Right lobe of liver (tissue), 4 donors: Measurements from ENCODE around the gene GRAMD2A.

Experiments
- POLR2A ChIP-seq: fragments of 450-650 bp; IDR thresholded peaks from one replicate; pipeline ENCODE4 v1.6.1; 2017; ENCODE audit warnings: antibody characterized with exemption, mild to moderate bottlenecking
- TF ChIP-seq, protein P1 (sequence below), 4 donors: fragments of 200-600 bp in 3 of 4; fragments of 450-650 bp in 1 of 4; IDR thresholded peaks; one replicate each; pipeline versions ENCODE4 v1.5.1 to v1.8.0; 2016 to 2022; ENCODE audit warnings: antibody characterized with exemption in 4 of 4, mild to moderate bottlenecking in 2 of 4
- donor health status: DM: no; HTN: no; CAD: no.
- donor health status: DM: no; HTN: no; CAD: no.
- donor health status: DM: no; HTN: yes; CAD: no.

DNA sequence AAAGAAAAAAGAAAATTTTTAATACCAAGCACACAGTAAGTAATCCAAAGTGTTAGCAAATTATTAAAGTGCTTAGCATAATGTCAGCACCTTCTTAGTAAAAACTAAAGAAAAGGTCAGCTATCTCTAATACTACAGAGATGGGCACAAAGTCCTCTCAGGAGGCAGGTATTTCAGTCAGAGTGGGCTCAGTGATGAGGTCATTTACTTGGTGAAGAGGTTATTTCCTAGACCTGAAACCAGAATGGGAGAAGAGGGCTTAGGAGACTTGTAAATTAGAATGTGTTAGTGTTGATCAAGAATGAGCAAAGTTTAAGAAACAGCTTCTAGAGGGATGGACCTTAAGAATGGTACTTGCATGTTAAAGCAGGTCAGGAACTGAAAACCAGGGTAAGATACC lies 42.1 kb upstream of the GRAMD2A start:
- TF ChIP-seq, protein P1, sequence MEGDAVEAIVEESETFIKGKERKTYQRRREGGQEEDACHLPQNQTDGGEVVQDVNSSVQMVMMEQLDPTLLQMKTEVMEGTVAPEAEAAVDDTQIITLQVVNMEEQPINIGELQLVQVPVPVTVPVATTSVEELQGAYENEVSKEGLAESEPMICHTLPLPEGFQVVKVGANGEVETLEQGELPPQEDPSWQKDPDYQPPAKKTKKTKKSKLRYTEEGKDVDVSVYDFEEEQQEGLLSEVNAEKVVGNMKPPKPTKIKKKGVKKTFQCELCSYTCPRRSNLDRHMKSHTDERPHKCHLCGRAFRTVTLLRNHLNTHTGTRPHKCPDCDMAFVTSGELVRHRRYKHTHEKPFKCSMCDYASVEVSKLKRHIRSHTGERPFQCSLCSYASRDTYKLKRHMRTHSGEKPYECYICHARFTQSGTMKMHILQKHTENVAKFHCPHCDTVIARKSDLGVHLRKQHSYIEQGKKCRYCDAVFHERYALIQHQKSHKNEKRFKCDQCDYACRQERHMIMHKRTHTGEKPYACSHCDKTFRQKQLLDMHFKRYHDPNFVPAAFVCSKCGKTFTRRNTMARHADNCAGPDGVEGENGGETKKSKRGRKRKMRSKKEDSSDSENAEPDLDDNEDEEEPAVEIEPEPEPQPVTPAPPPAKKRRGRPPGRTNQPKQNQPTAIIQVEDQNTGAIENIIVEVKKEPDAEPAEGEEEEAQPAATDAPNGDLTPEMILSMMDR (IDR thresholded peaks at IDR 0.05), result no peak
- no peak for TF ChIP-seq POLR2A
